ENCODE results near the gene FIGLA. TPM values are rescaled to one million over a fixed set of nuclear protein-coding genes. Genes with fewer than 3 reads are reported as not detected.

FIGLA gene
- polyA plus RNA-seq, 1 experiment: not detected

GRCh38 chr2:70829916-70830315 is 39.5 kb upstream of the FIGLA start:
- Histone ChIP-seq H3K27me3 (ENCODE audit: control insufficient read depth, insufficient read depth, low read length) (peaks cover 8% of the 10 kb centered on the region), H3K4me3 (ENCODE audit: low read depth, low read length) (no peak overlapping the region), H3K9me3 (ENCODE audit: control insufficient read depth, insufficient read depth, low read length) (no peaks in the 10 kb centered on the region), H3K27ac (ENCODE audit: low read depth, low read length) (no peak overlapping the region)
- ChIA-PET CTCF (no interaction called here), POLR2A (no interaction called here)
- no peak for DNase-seq (ENCODE audit: low read depth, low spot score)
- TF ChIP-seq CTCF (IDR thresholded peaks at IDR 0.05; ENCODE audit: low read depth, low read length): no peak

- no peak for TF ChIP-seq CTCF (IDR thresholded peaks at IDR 0.05; ENCODE audit: low read depth, low read length)
- H3K27ac ChIP-seq (ENCODE audit: low read depth, low read length): no peak overlapping the region
- no peaks in the 10 kb centered on the region for H3K9me3 ChIP-seq (ENCODE audit: control insufficient read depth, insufficient read depth, low read length)
- H3K4me3 ChIP-seq (ENCODE audit: low read depth, low read length): no peak overlapping the region
- ChIA-PET POLR2A (no interaction called here), CTCF (no interaction called here)
- DNase-seq (ENCODE audit: low read depth, low spot score): no peak
- peaks cover 8% of the 10 kb centered on the region for H3K27me3 ChIP-seq (ENCODE audit: control insufficient read depth, insufficient read depth, low read length)
Observed at GRCh38 chr2:70828914-70829824, 38.7 kb upstream of the FIGLA start.

GRCh38 chr2:70828115-70828514 is 37.7 kb upstream of the FIGLA start:
- Histone ChIP-seq H3K9me3 (ENCODE audit: control insufficient read depth, insufficient read depth, low read length) (no peaks in the 10 kb centered on the region), H3K4me3 (ENCODE audit: low read depth, low read length) (no peak overlapping the region), H3K27ac (ENCODE audit: low read depth, low read length) (no peak overlapping the region), H3K27me3 (ENCODE audit: control insufficient read depth, insufficient read depth, low read length) (peaks cover 11% of the 10 kb centered on the region)
- no peak for DNase-seq (ENCODE audit: low read depth, low spot score)
- TF ChIP-seq CTCF (IDR thresholded peaks at IDR 0.05; ENCODE audit: low read depth, low read length): no peak
- ChIA-PET POLR2A (no interaction called here), CTCF (no interaction called here)

GRCh38 chr2:70827388-70827787 is 36.9 kb upstream of the FIGLA start:
- no peak for TF ChIP-seq CTCF (IDR thresholded peaks at IDR 0.05; ENCODE audit: low read depth, low read length)
- POLR2A ChIA-PET: no interaction called here
- CTCF ChIA-PET: no interaction called here
- no peak for DNase-seq (ENCODE audit: low read depth, low spot score)
- Histone ChIP-seq H3K27ac (ENCODE audit: low read depth, low read length) (no peak overlapping the region), H3K27me3 (ENCODE audit: control insufficient read depth, insufficient read depth, low read length) (peaks cover 11% of the 10 kb centered on the region), H3K9me3 (ENCODE audit: control insufficient read depth, insufficient read depth, low read length) (no peaks in the 10 kb centered on the region), H3K4me3 (ENCODE audit: low read depth, low read length) (no peak overlapping the region)

GRCh38 chr2:70826696-70827350 is 36.4 kb upstream of the FIGLA start:
- H3K9me3 ChIP-seq (ENCODE audit: control insufficient read depth, insufficient read depth, low read length): no peaks in the 10 kb centered on the region
- H3K4me3 ChIP-seq (ENCODE audit: low read depth, low read length): no peak overlapping the region
- POLR2A ChIA-PET: no interaction called here
- no peak for DNase-seq (ENCODE audit: low read depth, low spot score)
- TF ChIP-seq CTCF (IDR thresholded peaks at IDR 0.05; ENCODE audit: low read depth, low read length): no peak
- CTCF ChIA-PET: no interaction called here
- no peak overlapping the region for H3K27ac ChIP-seq (ENCODE audit: low read depth, low read length)
- peaks cover 11% of the 10 kb centered on the region for H3K27me3 ChIP-seq (ENCODE audit: control insufficient read depth, insufficient read depth, low read length)
